Stimulated activated naive CD8-positive, alpha-beta T cell treated with anti-CD3 and anti-CD28 coated beads, Interleukin-15, amount 100 ng/mL, for 72 hours (primary cell): ENCODE data around the gene CHKA.

Experiments used
- ATAC-seq: fragments of 150-1000 bp; cut with Tn5 transposase; 2 replicates; pipeline ENCODE4 v1.10.0; 2021; ENCODE audit warnings: mild to moderate bottlenecking, moderate library complexity
- DNase-seq, 2 donors: peaks; one replicate each; pipeline ENCODE4 v3.0.0; 2021 to 2022
- H3K27ac Mint-ChIP-seq, 2 donors: one replicate each; pipeline ENCODE4 v1.8.0; 2022; ENCODE audit warnings: mild to moderate bottlenecking in 2 of 2, mixed read lengths in 2 of 2, moderate library complexity in 2 of 2
- H3K27me3 Mint-ChIP-seq: one replicate; pipeline ENCODE4 v1.8.0; 2022; ENCODE audit warnings: mixed read lengths
- H3K4me1 Mint-ChIP-seq: one replicate; pipeline ENCODE4 v1.8.0; 2022; ENCODE audit warnings: mild to moderate bottlenecking, mixed read lengths
- H3K4me3 Mint-ChIP-seq, 2 donors: one replicate each; pipeline ENCODE4 v1.8.0; 2022; ENCODE audit warnings: mild to moderate bottlenecking in 2 of 2, mixed read lengths in 2 of 2, moderate library complexity in 1 of 2
- H3K9me3 Mint-ChIP-seq, 2 donors: one replicate each; pipeline ENCODE4 v1.8.0; 2022; ENCODE audit warnings: mixed read lengths in 2 of 2

Gene CHKA

GRCh38 chr11:68076371-68077042, 44.7 kb downstream of the CHKA start:
- Mint-ChIP-seq H3K4me3 (no peak overlapping the region), H3K4me1 (no peaks in the 10 kb centered on the region), H3K27me3 (no peaks in the 10 kb centered on the region), H3K27ac (peak overlapping the region in 1 of 2 donors; percentile 27), H3K9me3 (no peaks in the 10 kb centered on the region)
- no peak for DNase-seq
- ATAC-seq: no peak

- ATAC-seq (no peak), DNase-seq (no peak)
- H3K4me1 Mint-ChIP-seq: no peaks in the 10 kb centered on the region
- no peaks in the 10 kb centered on the region for H3K27me3 Mint-ChIP-seq
- H3K9me3 Mint-ChIP-seq: no peaks in the 10 kb centered on the region
- no peak overlapping the region for H3K4me3 Mint-ChIP-seq
- no peak overlapping the region for H3K27ac Mint-ChIP-seq
Observed at GRCh38 chr11:68074584-68075352, 46.4 kb downstream of the CHKA start.

- no peak for DNase-seq
- no peak for ATAC-seq
- no peaks in the 10 kb centered on the region for H3K9me3 Mint-ChIP-seq
- no peak overlapping the region for H3K27ac Mint-ChIP-seq
- H3K4me3 Mint-ChIP-seq: no peak overlapping the region
- H3K27me3 Mint-ChIP-seq: no peaks in the 10 kb centered on the region
- H3K4me1 Mint-ChIP-seq: no peaks in the 10 kb centered on the region
Observed at GRCh38 chr11:68071281-68072048, 49.7 kb downstream of the CHKA start.

- no peaks in the 10 kb centered on the region for H3K4me1 Mint-ChIP-seq
- no peak overlapping the region for H3K27ac Mint-ChIP-seq
- H3K4me3 Mint-ChIP-seq: no peak overlapping the region
- DNase-seq (no peak), ATAC-seq (no peak)
- H3K27me3 Mint-ChIP-seq: no peaks in the 10 kb centered on the region
- no peaks in the 10 kb centered on the region for H3K9me3 Mint-ChIP-seq
Observed at GRCh38 chr11:68067991-68068390, 53.2 kb downstream of the CHKA start.

- no peak overlapping the region for H3K27ac Mint-ChIP-seq
- H3K4me1 Mint-ChIP-seq: no peaks in the 10 kb centered on the region
- no peaks in the 10 kb centered on the region for H3K9me3 Mint-ChIP-seq
- DNase-seq (no peak), ATAC-seq (no peak)
- H3K27me3 Mint-ChIP-seq: no peaks in the 10 kb centered on the region
- no peak overlapping the region for H3K4me3 Mint-ChIP-seq
Observed at GRCh38 chr11:68066742-68067141, 54.4 kb downstream of the CHKA start.

GRCh38 chr11:68065841-68066240, 55.3 kb downstream of the CHKA start:
- Mint-ChIP-seq H3K9me3 (no peaks in the 10 kb centered on the region), H3K27ac (no peak overlapping the region), H3K4me3 (no peak overlapping the region), H3K4me1 (no peaks in the 10 kb centered on the region), H3K27me3 (no peaks in the 10 kb centered on the region)
- no peak for ATAC-seq
- DNase-seq: no peak

GRCh38 chr11:68064926-68065325, 56.3 kb downstream of the CHKA start:
- ATAC-seq: no peak
- no peaks in the 10 kb centered on the region for H3K27me3 Mint-ChIP-seq
- H3K4me1 Mint-ChIP-seq: no peaks in the 10 kb centered on the region
- peak overlapping the region in 1 of 2 donors; percentile 7 for H3K27ac Mint-ChIP-seq
- H3K4me3 Mint-ChIP-seq: no peak overlapping the region
- H3K9me3 Mint-ChIP-seq: no peaks in the 10 kb centered on the region
- no peak for DNase-seq

GRCh38 chr11:68061508-68061907, 59.7 kb downstream of the CHKA start:
- H3K27ac Mint-ChIP-seq: no peak overlapping the region
- H3K4me1 Mint-ChIP-seq: no peaks in the 10 kb centered on the region
- H3K27me3 Mint-ChIP-seq: no peaks in the 10 kb centered on the region
- ATAC-seq (no peak), DNase-seq (no peak)
- no peak overlapping the region for H3K4me3 Mint-ChIP-seq
- no peaks in the 10 kb centered on the region for H3K9me3 Mint-ChIP-seq

GRCh38 chr11:68057807-68058206, 63.4 kb downstream of the CHKA start:
- H3K27ac Mint-ChIP-seq: no peak overlapping the region
- H3K4me3 Mint-ChIP-seq: no peak overlapping the region

GRCh38 chr11:68056317-68057285, 64.6 kb downstream of the CHKA start:
- Mint-ChIP-seq H3K4me3 (no peak overlapping the region), H3K27me3 (no peaks in the 10 kb centered on the region), H3K9me3 (no peaks in the 10 kb centered on the region), H3K4me1 (no peaks in the 10 kb centered on the region), H3K27ac (no peak overlapping the region)
- ATAC-seq (no peak), DNase-seq (no peak)

More at GRCh38 chr11:68057807-68058206, 63.4 kb downstream of the CHKA start:
- H3K27me3 Mint-ChIP-seq: no peaks in the 10 kb centered on the region
- ATAC-seq: no peak
- no peak for DNase-seq
- H3K4me1 Mint-ChIP-seq: no peaks in the 10 kb centered on the region
- H3K9me3 Mint-ChIP-seq: no peaks in the 10 kb centered on the region

GRCh38 chr11:68053981-68054812, 67.0 kb downstream of the CHKA start:
- no peak overlapping the region for H3K4me3 Mint-ChIP-seq
- H3K27ac Mint-ChIP-seq: peak overlapping the region in 1 of 2 donors; percentile 75

GRCh38 chr11:68053117-68053516, 68.1 kb downstream of the CHKA start:
- Mint-ChIP-seq H3K27me3 (no peaks in the 10 kb centered on the region), H3K27ac (peak overlapping the region in 1 of 2 donors; percentile 39), H3K4me1 (no peaks in the 10 kb centered on the region), H3K4me3 (no peak overlapping the region), H3K9me3 (no peaks in the 10 kb centered on the region)
- no peak for ATAC-seq
- DNase-seq: no peak

More at GRCh38 chr11:68053981-68054812, 67.0 kb downstream of the CHKA start:
- H3K27me3 Mint-ChIP-seq: no peaks in the 10 kb centered on the region
- H3K4me1 Mint-ChIP-seq: no peaks in the 10 kb centered on the region
- no peak for DNase-seq
- ATAC-seq: peak; percentile 9
- H3K9me3 Mint-ChIP-seq: no peaks in the 10 kb centered on the region

GRCh38 chr11:68052137-68052873, 68.9 kb downstream of the CHKA start:
- Mint-ChIP-seq H3K27me3 (no peaks in the 10 kb centered on the region), H3K9me3 (no peaks in the 10 kb centered on the region), H3K4me1 (no peaks in the 10 kb centered on the region), H3K27ac (no peak overlapping the region), H3K4me3 (no peak overlapping the region)
- DNase-seq (no peak), ATAC-seq (no peak)
